Effector memory CD4-positive, alpha-beta T cell (primary cell): Measurements from ENCODE around the gene FGGY.
"Not testable (repeated sequence)": the region's sequence is repeated elsewhere in the genome, so short reads cannot be mapped to it uniquely, and the experiment has no call there.

Source experiments
- DNase-seq, 3 donors: peaks; one replicate each; pipeline ENCODE4 v3.0.0-alpha.2; 2020
- H3K27ac ChIP-seq: 2 replicates; pipeline ENCODE4 v1.7.0; 2013; ENCODE audit warnings: mild to moderate bottlenecking, low read length, moderate library complexity; ENCODE audit not compliant: insufficient read depth, poor library complexity, severe bottlenecking
- H3K27me3 ChIP-seq: replicated peaks from 2 replicates; pipeline ENCODE4 v1.7.0; 2013; ENCODE audit warnings: mild to moderate bottlenecking, low read length; ENCODE audit not compliant: insufficient read depth, control insufficient read depth, poor library complexity, severe bottlenecking
- H3K36me3 ChIP-seq: 2 replicates; pipeline ENCODE4 v1.7.0; 2013; ENCODE audit warnings: mild to moderate bottlenecking, low read length, moderate library complexity; ENCODE audit not compliant: control insufficient read depth, insufficient read depth
- H3K4me1 ChIP-seq: 2 replicates; pipeline ENCODE4 v1.7.0; 2013; ENCODE audit warnings: low read length, mild to moderate bottlenecking; ENCODE audit not compliant: control insufficient read depth, insufficient read depth, poor library complexity, severe bottlenecking
- H3K4me3 ChIP-seq: 2 replicates; pipeline ENCODE4 v1.7.0; 2013; ENCODE audit warnings: low read length, low read depth, mild to moderate bottlenecking; ENCODE audit not compliant: insufficient read depth, poor library complexity, severe bottlenecking
- H3K9me3 ChIP-seq: 2 replicates; pipeline ENCODE4 v1.7.0; 2013; ENCODE audit warnings: mild to moderate bottlenecking, low read length, moderate library complexity; ENCODE audit not compliant: control insufficient read depth

Gene FGGY

DNA sequence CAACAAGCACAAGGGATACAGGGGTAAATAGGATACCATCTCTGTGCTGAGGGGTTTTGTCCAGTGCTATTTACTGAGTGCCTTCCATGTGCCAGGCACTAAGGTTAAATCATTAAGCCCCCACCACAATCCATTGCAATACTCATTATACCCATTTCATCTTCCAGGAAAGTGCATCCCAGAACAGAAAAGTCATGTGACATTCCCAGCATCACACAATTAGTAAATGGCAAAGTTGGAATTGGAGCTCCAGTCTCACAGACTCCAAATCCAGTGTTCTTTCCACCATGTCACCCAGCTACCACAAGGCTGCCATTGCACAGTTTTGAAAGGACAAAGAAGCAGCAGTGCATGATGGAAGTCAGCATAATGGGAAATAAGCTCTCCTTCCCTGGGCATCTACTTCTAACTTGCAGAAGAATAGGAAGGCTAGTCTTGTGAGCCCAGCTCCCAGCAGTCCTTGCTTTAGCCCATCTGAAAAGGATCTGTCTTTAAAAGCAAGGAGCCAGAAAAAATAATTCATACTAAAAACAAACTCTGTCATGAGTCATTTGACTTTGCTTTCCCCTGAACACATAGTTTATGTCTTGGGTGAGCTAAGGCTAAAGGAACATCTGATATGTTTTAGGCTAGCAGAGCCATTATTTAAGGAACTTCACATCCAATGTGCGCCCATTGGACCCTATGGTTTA lies 406.5 kb downstream of the FGGY start:
- Histone ChIP-seq H3K4me1 (no peaks in the 10 kb centered on the region), H3K27ac (no peak overlapping the region), H3K36me3 (no peaks in the 10 kb centered on the region), H3K9me3 (no peaks in the 10 kb centered on the region), H3K27me3 (no peaks in the 10 kb centered on the region), H3K4me3 (no peak overlapping the region)
- no peak for DNase-seq

DNA sequence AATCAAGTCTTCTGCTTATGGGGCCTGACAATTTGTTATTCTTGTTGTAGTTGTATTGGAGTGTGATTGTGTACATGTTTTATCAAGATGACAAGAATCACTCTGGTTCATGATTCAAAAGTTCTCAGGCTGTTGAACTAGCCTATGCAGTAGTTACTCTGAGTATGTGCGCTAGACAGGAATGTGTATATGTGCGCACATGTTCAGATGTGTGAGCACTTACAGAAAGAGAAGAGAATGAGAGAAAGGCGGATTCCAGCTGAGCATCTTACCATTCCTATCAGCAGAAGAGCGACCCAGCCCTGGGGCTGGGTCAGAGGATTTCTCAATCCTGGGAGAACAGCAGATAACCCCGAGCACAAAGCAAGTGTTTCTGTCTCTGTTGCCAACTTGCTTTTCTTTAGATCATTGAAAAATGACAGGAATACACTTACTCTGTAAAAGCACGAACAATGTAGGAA lies 407.1 kb downstream of the FGGY start:
- DNase-seq, result no peak
- Histone ChIP-seq H3K27ac (no peak overlapping the region), H3K4me1 (no peaks in the 10 kb centered on the region), H3K27me3 (no peaks in the 10 kb centered on the region), H3K36me3 (no peaks in the 10 kb centered on the region), H3K4me3 (no peak overlapping the region), H3K9me3 (no peaks in the 10 kb centered on the region)

DNA sequence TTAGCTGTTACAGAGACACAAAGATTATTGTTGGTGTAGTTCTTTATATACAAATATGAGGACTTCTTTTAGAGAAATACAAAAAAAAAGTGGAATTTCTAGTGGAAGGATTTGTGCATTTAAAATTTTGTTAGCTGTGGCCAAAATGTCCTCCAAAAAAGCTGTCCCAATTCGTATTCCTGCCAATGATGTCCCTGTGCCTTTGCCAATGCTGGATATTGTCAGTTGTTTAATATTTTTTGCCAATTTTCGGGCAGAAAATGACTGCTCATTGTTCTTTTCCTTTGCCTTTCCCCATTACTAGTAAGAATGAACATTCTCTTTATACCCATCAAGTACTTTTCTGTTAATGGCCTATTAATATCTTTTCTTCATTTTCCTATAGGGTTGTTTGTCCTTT lies 407.8 kb downstream of the FGGY start:
- H3K27me3 ChIP-seq, result no peaks in the 10 kb centered on the region
- no peaks in the 10 kb centered on the region for H3K36me3 ChIP-seq
- H3K27ac ChIP-seq, result no peak overlapping the region
- no peaks in the 10 kb centered on the region for H3K4me1 ChIP-seq
- no peaks in the 10 kb centered on the region for H3K9me3 ChIP-seq
- DNase-seq, result no peak
- H3K4me3 ChIP-seq, result no peak overlapping the region

DNA sequence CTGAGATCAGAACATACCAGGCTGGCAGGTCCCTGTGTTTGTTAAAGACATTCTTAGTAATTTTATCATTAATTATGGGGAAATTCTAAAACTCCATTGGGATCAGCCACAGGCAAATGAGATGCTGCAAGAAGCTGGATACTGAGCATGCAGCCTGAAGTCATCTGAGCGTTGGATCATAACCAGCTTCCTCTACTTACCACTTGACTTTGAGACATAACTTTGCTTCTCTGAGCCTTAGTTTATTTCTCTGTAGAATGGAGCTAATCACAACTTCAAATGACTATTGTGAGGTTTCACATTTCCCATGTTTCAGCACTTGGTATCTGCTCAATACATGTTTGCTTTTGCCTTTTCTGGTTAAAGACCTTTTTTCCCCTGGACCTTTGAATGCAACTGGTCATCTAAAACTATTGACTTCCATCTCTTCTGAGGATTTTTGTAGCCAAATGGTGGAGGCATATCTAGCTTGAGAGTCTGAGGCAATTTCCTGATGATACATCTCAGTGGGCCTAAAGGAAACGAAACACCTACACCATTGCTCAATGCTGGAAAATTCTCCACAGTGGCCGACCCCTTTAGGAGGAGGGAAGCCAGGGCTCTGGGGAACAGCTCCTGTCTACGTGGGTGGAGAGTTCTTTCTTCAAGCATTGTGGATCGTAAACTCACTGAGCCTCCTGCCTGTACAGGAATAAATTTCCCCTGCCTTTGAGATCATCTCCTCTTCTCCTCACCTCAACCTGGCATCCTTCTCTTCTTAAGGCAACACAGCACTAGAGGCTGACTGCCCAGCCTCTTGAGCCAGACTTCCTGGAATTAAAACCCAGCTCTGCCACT lies 408.8 kb downstream of the FGGY start:
- Histone ChIP-seq H3K4me1 (no peaks in the 10 kb centered on the region), H3K4me3 (no peak overlapping the region), H3K27ac (no peak overlapping the region), H3K36me3 (no peaks in the 10 kb centered on the region), H3K9me3 (no peaks in the 10 kb centered on the region), H3K27me3 (no peaks in the 10 kb centered on the region)
- DNase-seq, result no peak

DNA sequence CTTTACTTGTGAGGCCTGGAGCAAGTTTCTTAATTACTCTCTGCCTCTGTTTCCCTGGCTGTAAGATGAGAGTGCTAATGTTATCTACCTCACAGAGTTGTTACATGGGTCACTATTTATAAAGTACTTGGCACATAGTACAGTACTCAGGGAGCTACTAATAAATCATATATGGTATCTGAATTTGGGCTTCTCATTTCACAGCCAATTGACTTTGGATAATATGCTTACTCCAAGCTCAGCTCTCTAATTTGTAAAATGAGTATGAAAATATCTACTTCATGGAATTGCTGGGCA lies 409.4 kb downstream of the FGGY start:
- no peak overlapping the region for H3K4me3 ChIP-seq
- no peak overlapping the region for H3K27ac ChIP-seq
- no peak for DNase-seq
- H3K4me1 ChIP-seq, result no peaks in the 10 kb centered on the region
- H3K36me3 ChIP-seq, result no peaks in the 10 kb centered on the region
- no peaks in the 10 kb centered on the region for H3K9me3 ChIP-seq
- no peaks in the 10 kb centered on the region for H3K27me3 ChIP-seq

DNA sequence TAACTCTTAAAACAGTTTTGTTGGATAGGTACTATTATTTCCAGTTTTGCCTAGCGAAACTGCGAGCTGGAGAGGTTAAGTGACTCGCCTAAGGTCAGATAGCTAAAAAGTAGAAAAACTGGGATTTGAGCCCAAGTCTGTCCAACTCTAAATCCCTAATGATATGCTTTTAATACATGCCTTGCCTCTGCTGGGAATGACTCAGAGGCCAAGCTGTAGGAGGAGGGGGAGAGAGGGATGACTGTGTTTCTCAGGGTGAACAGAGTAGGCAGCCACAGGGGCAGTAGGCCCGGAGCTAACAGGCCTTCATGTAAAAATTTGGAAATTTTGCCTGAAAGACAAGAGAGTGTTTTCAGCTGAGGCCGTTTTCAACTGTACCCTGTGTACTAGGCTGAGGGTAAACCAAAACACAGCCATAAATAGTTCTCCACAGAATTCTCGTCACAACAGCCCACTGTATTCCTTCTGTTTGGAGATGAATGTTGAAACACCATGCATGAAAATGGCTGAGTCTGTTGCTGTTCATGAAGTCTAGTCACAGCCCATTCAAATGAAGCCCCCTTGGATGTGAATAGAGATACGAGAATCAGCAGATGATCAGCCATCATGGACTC lies 410.4 kb downstream of the FGGY start:
- H3K4me3 ChIP-seq, result no peak overlapping the region

DNA sequence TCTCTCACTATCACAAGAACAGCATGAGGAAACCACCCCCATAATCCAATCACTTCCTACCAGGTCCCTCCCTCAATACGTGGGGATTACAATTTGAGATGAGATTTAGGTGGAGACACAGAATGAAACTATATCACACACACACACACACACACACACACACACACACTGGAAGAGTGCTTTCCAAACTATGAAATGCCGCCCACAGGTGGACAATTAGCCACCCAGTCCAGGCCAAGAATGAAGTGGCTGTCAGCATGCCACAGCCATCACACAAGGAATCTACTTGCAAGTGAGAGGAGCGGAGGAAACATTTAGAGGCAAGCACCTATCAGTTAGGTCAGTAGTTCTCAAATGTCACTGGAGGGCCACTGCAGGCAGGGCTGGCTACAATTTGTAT lies 412.4 kb downstream of the FGGY start:
- Histone ChIP-seq H3K27me3 (no peaks in the 10 kb centered on the region), H3K27ac (no peak overlapping the region), H3K36me3 (no peaks in the 10 kb centered on the region), H3K4me3 (no peak overlapping the region), H3K4me1 (no peaks in the 10 kb centered on the region), H3K9me3 (no peaks in the 10 kb centered on the region)
- no peak for DNase-seq

More for the DNA sequence above, 410.4 kb downstream of the FGGY start:
- no peaks in the 10 kb centered on the region for H3K36me3 ChIP-seq
- H3K27me3 ChIP-seq, result no peaks in the 10 kb centered on the region
- H3K9me3 ChIP-seq, result no peaks in the 10 kb centered on the region
- DNase-seq, result no peak
- H3K4me1 ChIP-seq, result no peaks in the 10 kb centered on the region
- H3K27ac ChIP-seq, result no peak overlapping the region

DNA sequence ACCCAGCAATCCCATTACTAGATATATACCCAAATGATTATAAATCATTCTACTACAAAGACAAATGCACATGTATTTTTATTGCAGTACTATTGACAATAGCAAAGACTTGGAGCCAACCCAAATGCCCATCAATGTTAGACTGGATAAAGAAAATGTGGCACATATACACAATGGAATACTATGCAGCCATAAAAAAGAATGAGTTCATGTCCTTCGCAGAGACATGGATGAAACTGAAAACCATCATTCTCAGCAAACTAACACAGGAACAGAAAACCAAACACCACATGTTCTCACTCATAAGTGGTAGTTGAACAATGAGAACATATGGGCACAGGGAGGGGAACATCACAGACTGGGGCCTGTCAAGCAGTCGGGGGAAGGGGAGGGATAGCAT lies 414.0 kb downstream of the FGGY start:
- H3K27me3 ChIP-seq, H3K27ac ChIP-seq, H3K36me3 ChIP-seq, H3K9me3 ChIP-seq, H3K4me3 ChIP-seq, DNase-seq, H3K4me1 ChIP-seq: not testable (repeated sequence)

DNA sequence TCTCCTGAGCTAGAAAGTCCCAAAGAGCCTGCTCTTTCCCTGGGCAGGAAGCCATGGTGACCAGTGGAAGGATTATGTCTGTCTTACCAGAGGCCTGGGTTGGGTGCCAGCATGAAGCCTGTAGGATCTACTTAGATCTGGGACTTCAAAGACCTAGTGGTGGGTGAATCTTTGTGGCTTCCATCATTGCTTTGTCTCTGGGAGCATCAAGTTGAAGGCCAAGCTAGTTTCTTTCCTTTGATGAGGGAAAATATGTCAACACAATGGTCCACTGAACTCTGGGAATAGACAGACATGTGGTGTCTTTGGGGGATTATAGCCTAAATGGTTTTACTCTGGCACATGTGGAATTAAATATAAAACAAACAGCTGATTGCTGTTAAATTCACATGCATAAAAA lies 417.3 kb downstream of the FGGY start:
- no peaks in the 10 kb centered on the region for H3K9me3 ChIP-seq
- H3K36me3 ChIP-seq, result no peaks in the 10 kb centered on the region
- H3K4me1 ChIP-seq, result no peaks in the 10 kb centered on the region
- H3K4me3 ChIP-seq, result no peak overlapping the region
- no peaks in the 10 kb centered on the region for H3K27me3 ChIP-seq
- no peak overlapping the region for H3K27ac ChIP-seq
- no peak for DNase-seq

DNA sequence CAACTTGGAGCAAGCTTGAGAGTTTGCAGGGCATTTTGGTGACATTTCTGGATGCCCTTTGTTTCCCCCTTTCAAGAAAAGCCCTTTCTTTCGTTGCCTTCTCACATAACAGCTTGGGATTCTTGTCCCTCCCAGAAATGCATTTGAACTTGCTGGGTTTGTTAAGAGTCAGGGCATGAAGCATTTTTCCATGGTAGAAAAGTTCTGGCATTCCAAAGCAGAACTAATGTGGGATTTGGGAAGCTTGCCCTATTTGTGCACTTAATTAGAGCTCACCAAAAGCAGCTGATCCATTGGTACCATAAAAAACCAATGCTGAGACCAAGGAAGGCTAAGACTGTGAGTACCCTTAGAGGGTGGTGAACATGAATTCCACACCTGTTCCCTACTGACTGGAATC lies 418.1 kb downstream of the FGGY start:
- Histone ChIP-seq H3K4me3 (no peak overlapping the region), H3K36me3 (no peaks in the 10 kb centered on the region), H3K9me3 (no peaks in the 10 kb centered on the region), H3K27ac (no peak overlapping the region), H3K4me1 (no peaks in the 10 kb centered on the region), H3K27me3 (no peaks in the 10 kb centered on the region)
- DNase-seq, result no peak
